ENCODE measurements around the gene SMARCA4.

- TF ChIP-seq CTCF (IDR thresholded peaks at IDR 0.05) (no peak), POLR2AphosphoS5 (IDR thresholded peaks at IDR 0.05; ENCODE audit: low read depth, low read length) (no peak), SIN3A (IDR thresholded peaks at IDR 0.05; ENCODE audit: borderline replicate concordance, insufficient read depth, low read depth, low read length) (no peak)
Observed at GRCh38 chr19:11012507-11012906, 51.7 kb downstream of the SMARCA4 start.

Measured in Panc1 (cell line).